K562 (cell line): ENCODE measurements around the gene NCAPD2. TPM values are rescaled to one million over a fixed set of nuclear protein-coding genes. Genes with fewer than 3 reads are reported as not detected.

Source experiments
- CLOCK ChIP-seq: fragments of 250-450 bp; sonication (Bioruptor Pico); IDR thresholded peaks from 2 replicates; pipeline ENCODE4 v1.4.0; 2020; ENCODE audit warnings: mild to moderate bottlenecking, moderate library complexity, borderline replicate concordance
- DIDO1 ChIP-seq: fragments of 450-650 bp; IDR thresholded peaks from 2 replicates; pipeline ENCODE4 v1.6.1; 2016; ENCODE audit warnings: low read depth, missing biosample characterization, missing genetic modification characterization
- ETV6 ChIP-seq, 3 experiments: fragments of 150-350 bp in 1 of 3; sonication (generic) in 1 of 3; formaldehyde crosslinking in 1 of 3; IDR thresholded peaks; 2 replicates each; pipeline versions ENCODE4 v1.6.1 to v1.8.0; 2014 to 2022; ENCODE audit warnings: borderline replicate concordance in 2 of 3, low read depth in 2 of 3, antibody characterized with exemption in 1 of 3, low read length in 1 of 3, mild to moderate bottlenecking in 1 of 3, missing genetic modification reagents in 1 of 3
- GABPB1 ChIP-seq: sonication (generic); formaldehyde crosslinking; IDR thresholded peaks from 2 replicates; pipeline ENCODE4 v1.8.0; 2022; ENCODE audit warnings: mild to moderate bottlenecking, missing genetic modification reagents
- GTF2A2 ChIP-seq: IDR thresholded peaks from 2 replicates; pipeline ENCODE4 v1.6.1; 2016; ENCODE audit warnings: mild to moderate bottlenecking, missing genetic modification characterization, missing compliant biosample characterization
- GTF2E2 ChIP-seq: fragments of 200-800 bp; sonication (Bioruptor generic); IDR thresholded peaks from 2 replicates; pipeline ENCODE4 v1.6.1; 2016; ENCODE audit warnings: missing genetic modification characterization, missing compliant biosample characterization
- HOXB6 ChIP-seq: fragments of 250-450 bp; sonication (Bioruptor Pico); IDR thresholded peaks from 2 replicates; pipeline ENCODE4 v1.5.1; 2022; ENCODE audit warnings: mild to moderate bottlenecking, borderline replicate concordance
- KDM5B ChIP-seq: fragments of 200-600 bp; sonication (generic); IDR thresholded peaks from 2 replicates; pipeline ENCODE4 v1.6.1; 2012; ENCODE audit warnings: low read depth, mild to moderate bottlenecking, moderate library complexity, low read length, control low read depth, inconsistent platforms; ENCODE audit not compliant: insufficient replicate concordance
- NFIX ChIP-seq: fragments of 250-450 bp; sonication (Bioruptor Pico); IDR thresholded peaks from 2 replicates; pipeline ENCODE4 v1.4.0; 2020; ENCODE audit warnings: low read depth, mild to moderate bottlenecking, moderate library complexity
- ZKSCAN8 ChIP-seq: fragments of 200-800 bp; sonication (Bioruptor generic); IDR thresholded peaks from 2 replicates; pipeline ENCODE4 v1.6.1; 2016; ENCODE audit warnings: missing genetic modification characterization, missing compliant biosample characterization
- ZNF445 ChIP-seq: fragments of 250-450 bp; sonication (Bioruptor Pico); IDR thresholded peaks from 2 replicates; pipeline ENCODE4 v1.4.0; 2020; ENCODE audit warnings: low read depth, mild to moderate bottlenecking, moderate library complexity
- ZNF639 ChIP-seq, 2 experiments: fragments of 200-800 bp in 1 of 2; sonication (Bioruptor generic) in 1 of 2; sonication (generic) in 1 of 2; formaldehyde crosslinking in 1 of 2; IDR thresholded peaks in 1 of 2; conservative IDR thresholded peaks in 1 of 2; 2 replicates each; pipeline versions ENCODE4 v1.5.0 to v1.6.1; 2016 to 2020; ENCODE audit warnings: missing compliant biosample characterization in 1 of 2, missing genetic modification characterization in 1 of 2, missing genetic modification reagents in 1 of 2
- polyA plus RNA-seq, 8 experiments: library from polyadenylated mRNA; depleted of rRNA in 4 of 8; stranded (reverse) in 5 of 8; unstranded in 3 of 8; fragments of >200 nt; fragmentation: Nextera tagmentation in 2 of 8; fragmentation: Illumina TruSeq in 1 of 8; extraction: Ambion mirVana in 2 of 8; extraction: Trizol in 1 of 8; gene quantifications; 2 replicates each; pipeline versions ENCODE4 v1.2.1 to v1.2.3, GENCODE V29; 2011 to 2014; ENCODE audit warnings: inconsistent platforms in 1 of 8, missing spikeins in 1 of 8
- total RNA-seq, 7 experiments: library from RNA; depleted of rRNA in 6 of 7; stranded (reverse); fragments of >200 nt in 6 of 7; fragmentation: Illumina TruSeq in 2 of 7; extraction: Trizol in 2 of 7; gene quantifications; 2 replicates each; pipeline versions ENCODE4 v1.2.1 to v1.2.3, GENCODE V29; 2011 to 2021; ENCODE audit warnings: low replicate concordance in 1 of 7
- TF ChIP-seq, protein P1 (sequence below), 2 experiments: fragments of 450-650 bp; IDR thresholded peaks; 2 replicates each; pipeline ENCODE4 v1.6.1; 2016; ENCODE audit warnings: mild to moderate bottlenecking in 2 of 2, borderline replicate concordance in 1 of 2, low read depth in 1 of 2, moderate library complexity in 1 of 2

NCAPD2 gene
- total and polyA plus RNA-seq, 9 of the 15 experiments (the other 6 are each of a cell fraction or from before 2014, with no cell fraction given), result 16.9 to 93.7 (median 68.3) TPM

- TF ChIP-seq, protein P1, sequence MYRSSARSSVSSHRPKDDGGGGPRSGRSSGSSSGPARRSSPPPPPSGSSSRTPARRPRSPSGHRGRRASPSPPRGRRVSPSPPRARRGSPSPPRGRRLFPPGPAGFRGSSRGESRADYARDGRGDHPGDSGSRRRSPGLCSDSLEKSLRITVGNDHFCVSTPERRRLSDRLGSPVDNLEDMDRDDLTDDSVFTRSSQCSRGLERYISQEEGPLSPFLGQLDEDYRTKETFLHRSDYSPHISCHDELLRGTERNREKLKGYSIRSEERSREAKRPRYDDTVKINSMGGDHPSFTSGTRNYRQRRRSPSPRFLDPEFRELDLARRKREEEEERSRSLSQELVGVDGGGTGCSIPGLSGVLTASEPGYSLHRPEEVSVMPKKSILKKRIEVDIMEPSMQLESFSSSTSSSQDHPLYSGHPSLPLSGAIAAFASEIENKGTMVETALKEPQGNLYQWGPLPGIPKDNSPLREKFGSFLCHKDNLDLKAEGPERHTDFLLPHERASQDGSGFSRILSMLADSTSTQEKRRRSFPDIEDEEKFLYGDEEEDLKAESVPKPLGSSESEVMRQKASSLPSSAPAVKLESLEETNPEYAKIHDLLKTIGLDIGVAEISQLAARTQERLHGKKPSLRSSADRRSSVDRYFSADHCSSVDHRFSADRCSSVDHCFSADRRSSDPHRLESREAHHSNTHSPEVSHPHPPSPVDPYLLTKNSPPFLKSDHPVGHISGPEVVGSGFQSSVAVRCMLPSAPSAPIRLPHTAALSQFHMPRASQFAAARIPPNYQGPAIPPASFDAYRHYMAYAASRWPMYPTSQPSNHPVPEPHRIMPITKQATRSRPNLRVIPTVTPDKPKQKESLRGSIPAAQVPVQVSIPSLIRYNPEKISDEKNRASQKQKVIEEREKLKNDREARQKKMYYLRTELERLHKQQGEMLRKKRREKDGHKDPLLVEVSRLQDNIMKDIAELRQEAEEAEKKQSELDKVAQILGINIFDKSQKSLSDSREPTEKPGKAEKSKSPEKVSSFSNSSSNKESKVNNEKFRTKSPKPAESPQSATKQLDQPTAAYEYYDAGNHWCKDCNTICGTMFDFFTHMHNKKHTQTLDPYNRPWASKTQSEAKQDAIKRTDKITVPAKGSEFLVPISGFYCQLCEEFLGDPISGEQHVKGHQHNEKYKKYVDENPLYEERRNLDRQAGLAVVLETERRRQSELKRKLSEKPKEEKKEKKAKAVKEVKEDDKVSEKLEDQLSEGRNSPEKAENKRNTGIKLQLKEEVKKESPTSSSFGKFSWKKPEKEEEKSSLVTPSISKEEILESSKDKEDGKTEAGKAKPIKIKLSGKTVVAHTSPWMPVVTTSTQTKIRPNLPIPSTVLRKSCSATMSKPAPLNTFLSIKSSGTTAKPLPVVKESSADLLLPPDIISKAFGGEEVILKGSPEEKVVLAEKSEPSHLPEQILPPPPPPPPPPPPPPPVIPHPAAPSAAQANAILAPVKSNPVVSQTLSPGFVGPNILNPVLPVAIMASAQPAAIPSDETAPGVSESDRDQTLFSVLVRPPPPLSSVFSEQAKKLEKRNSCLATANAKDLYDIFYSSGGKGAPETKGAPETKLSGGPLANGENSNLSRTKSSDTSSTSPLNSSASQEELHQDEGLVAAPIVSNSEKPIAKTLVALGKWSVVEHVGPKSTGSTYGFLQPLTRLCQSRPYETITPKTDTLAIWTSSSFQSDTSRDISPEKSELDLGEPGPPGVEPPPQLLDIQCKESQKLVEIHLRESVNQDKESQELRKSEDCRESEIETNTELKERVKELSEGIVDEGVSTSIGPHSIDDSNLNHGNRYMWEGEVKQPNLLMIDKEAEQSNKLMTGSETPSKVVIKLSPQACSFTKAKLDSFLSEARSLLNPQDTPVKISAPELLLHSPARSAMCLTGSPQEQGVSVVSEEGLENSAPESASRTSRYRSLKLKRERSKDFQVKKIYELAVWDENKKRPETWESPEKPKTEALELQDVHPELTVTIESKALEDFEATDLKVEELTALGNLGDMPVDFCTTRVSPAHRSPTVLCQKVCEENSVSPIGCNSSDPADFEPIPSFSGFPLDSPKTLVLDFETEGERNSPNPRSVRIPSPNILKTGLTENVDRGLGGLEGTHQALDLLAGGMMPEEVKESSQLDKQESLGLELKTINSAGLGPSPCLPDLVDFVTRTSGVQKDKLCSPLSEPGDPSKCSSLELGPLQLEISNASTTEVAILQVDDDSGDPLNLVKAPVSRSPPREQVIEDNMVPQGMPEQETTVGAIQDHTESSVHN (IDR thresholded peaks at IDR 0.05; ENCODE audit: borderline replicate concordance in 1 of 2, low read depth in 1 of 2), result no peak
- TF ChIP-seq NFIX (no peak), ZNF639 (CRISPR knock-in tag; conservative IDR thresholded peaks at IDR 0.05 in 1 of 2, IDR thresholded peaks at IDR 0.05 in 1 of 2) (peak in 1 of 2 experiments; percentile 36; a peak in 1 of 4 replicates), CLOCK (CRISPR knock-in tag) (no peak), GABPB1 (CRISPR knock-in tag) (peak; percentile 95), DIDO1 (tag) (0 out of 2 replicates have a peak, but pooled peaks have one; percentile 19), GTF2A2 (tag) (no peak), ZNF445 (CRISPR knock-in tag) (no peak), GTF2E2 (tag) (peak; percentile 68; the same call in 1 of the 2 replicates), ETV6 (IDR thresholded peaks at IDR 0.05; ENCODE audit: borderline replicate concordance in 1 of 2, low read depth in 2 of 2, low read length in 1 of 2) (no peak), ETV6 (CRISPR knock-in tag; IDR thresholded peaks at IDR 0.05; ENCODE audit: borderline replicate concordance) (no peak), ZKSCAN8 (CRISPR knock-in tag) (no peak), KDM5B (peak; percentile 69), HOXB6 (CRISPR knock-in tag) (no peak)
Observed at GRCh38 chr12:6492838-6493496, 935 bp upstream of the NCAPD2 start, which contains the start of gene MRPL51 (continued).
